ENCODE measurements around the gene ZCCHC24.
A peak's percentile ranks its signal among the peaks of the same experiment; 100 is the strongest.

ZCCHC24 gene

DNA sequence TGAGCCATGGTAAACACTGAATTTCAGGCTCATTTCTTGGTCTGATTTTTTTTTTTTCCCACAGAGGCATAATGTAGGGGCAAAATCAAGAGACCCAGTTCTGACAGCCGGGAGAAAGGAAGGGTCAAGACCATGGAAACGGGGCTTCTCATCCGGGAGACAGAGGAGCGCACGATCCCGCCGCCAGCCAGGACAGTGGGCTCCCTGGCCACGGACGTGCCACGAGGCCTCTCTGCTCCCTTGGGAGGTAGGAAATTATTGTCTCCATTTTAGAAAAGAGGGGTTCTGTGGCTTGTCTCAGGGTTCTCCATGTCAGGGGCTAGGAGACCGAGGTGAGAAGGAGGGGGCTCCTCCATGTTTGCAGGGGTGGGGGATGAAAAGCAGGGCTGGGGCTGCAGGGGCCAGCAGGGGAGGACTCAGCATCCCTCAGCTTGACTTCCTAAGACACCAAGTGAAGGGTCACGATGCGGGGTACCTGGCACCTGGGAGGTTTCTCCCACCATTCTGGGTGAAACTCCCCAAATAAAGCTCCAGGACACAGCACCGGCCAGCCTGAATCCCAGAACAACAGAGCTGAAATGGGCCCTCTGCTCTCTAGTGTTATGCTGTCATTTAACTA, 60.5 kb downstream of the ZCCHC24 start:
- no peak for DNase-seq (ENCODE audit: low spot score)

DNA sequence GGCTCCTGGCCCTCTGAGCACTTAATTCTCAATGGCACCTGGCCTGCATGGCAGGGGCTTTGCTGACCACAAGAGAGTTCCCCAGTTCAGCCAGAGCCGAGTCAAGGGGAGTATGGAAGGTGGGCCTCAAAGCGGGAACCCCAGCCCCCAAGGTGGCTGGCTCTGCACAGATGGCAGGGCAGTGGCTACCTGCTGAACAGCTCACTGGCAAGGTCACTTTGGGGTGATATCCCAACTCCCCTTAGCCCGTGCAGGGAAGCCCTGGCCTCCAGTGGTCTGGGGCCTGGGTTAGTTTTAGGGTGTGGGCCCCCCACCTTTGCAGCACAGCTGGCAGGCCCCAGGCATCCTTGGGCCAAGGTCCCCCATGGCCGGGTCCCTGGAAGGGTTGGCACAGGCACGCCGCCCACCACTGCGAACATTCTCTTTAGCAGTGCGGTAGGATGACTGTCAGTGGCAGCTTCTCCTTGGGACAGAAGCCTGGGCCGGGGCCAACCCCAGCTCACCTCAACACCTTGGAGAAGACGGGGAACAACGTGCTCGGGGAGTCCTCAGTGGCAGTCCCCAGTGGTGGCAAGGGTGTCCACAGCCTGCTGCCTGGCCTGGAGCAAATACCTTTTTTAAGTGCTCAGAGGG, 61.3 kb downstream of the ZCCHC24 start:
- no peak for DNase-seq (ENCODE audit: low spot score)

DNA sequence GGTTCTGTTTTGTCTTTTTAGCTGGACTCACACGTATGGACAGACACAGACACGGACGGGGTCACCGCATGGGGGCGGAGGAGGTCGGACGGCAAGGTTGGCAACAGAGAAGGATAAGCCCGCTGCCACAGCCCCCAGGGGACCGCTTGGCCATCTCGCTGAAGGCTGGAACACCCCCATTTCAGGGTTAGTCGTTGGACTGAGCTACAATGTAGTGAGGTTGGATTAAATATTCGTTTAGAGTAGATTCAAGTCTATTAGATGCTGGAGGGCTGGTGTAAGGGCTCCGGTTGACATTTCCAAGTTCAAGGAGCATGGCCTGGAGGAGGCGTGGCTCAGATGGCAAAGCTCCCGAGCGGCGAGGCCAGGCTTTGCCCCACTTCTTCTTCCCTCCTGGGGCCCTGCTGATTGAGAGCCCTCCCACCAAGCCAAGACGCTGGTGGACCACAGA, 62.9 kb downstream of the ZCCHC24 start:
- DNase-seq (ENCODE audit: low spot score) = no peak

DNA sequence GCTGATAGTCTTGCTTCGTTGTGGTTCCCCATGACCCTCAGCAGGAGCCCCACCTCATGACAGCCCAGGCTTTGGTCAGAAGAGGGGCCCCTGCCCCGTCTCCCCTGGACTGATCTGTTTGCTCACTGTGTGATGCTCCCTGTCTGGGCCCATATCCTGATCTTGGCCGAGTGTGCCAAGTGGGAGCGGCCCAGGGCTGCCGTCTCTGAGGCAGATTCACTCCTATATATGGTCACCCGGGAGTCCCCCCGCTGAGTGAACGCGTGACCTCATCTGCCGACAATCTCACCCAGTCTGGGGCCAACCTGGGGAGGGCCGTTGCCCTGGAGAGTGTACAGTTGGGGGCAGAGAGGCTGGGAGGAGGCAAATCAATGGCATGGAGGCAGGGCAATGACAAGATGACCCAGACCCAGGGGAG, 63.6 kb downstream of the ZCCHC24 start:
- no peak for DNase-seq (ENCODE audit: low spot score)

DNA sequence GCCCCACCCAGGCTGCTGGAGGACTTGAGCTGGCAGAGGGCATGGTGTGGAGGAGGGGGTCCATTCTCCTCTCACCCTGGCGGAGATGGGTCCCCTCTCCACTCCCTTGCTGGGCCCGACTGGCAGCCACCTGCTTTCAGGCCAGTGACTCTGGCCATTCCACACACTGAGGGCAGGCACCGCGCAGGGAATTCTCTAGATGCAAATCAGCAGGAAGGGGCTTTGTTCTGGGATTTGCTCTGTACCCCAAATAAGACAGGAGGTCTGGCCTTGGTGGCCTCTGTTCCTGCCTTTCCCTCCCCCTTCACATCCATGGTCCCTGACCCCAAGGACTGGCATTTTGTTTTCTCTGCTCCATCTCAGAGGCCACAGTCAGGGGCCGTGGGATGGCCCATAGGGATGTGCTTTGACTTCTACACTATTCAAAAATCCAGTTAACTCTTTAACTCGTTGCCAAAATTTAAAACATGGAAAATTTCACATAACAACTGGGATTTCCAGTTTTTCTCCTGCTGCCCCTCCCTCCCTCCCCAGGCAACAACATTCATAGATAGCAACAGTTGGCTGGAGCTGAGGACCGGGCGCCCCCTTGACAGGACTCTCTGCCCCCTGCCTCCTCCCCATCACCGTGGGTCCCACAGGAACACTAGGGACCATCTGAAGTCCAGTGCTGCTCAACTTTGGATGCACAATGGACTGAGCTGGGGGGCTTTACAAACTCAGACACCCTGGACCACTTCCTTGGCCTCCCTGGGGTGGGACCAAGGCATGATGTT, 64.3 kb downstream of the ZCCHC24 start:
- no peak for DNase-seq (ENCODE audit: low spot score)

DNA sequence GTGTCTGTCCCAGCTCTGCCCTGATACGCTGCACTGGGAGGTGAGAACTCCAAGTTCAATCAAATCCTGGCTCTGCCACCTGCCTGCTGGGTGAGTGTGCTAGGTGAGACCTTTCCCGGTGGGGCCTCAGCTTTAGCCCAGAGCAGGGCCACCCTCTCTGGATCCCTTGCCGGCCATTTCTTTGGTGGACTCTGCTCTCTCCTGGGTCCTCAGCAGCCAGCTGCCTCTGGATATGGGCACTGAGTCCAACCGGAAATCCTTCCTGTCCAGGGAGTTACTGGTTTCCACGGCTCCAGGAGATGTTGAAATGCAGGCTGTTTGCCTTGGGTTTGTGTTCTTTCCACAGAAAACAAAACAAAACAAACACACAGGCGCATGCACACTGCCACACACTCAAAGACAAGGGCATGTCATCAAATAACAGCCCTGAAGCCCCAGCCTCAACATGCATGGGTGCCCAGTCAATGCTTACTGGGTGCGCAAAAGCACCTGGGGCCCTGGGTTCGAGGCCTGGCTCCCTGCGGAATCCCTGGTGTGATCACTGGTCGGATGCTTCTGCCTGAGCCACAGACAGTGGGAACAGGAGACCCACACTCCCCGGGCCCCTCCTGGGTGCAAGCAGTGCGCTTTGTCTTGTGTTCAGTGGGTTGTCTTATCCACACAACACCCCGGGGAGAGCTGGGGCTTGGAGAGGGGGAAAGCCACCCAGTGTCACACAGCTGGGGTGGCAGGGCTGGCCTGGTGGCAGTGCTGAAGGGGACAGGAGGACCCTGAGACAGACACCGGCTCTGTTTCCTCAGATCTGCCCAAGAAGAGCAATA, 65.1 kb downstream of the ZCCHC24 start:
- no peak for DNase-seq (ENCODE audit: low spot score)

DNA sequence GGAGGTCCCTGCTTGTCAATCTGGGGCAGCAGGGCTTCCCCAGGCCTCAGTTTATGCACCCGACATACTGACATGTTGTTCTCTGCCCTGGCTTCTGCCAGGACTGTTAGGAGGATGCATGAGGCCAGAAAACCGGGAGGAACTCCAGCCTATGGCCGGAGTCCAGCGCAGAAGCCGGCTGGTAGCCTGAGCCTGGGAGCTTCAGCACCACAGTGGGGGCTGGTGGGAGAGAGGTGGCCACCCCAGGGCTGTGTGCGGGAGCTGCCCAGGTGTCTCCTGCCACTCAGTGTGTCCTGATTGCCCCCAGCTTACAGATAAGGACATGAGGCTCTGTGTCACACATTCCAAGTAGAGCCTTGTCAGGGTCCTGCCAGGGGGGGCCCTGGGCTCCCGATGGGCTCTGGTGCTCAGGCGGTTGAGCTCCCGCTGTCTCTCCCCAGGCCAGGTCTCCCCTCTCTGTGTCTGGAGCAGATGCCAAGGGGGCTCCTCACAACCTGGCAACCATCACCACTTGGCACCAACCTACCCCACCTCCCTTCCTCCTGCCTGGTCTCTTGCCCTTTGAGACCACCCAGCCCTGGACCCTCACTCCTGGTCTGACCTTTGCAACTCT, 65.8 kb downstream of the ZCCHC24 start:
- no peak for DNase-seq (ENCODE audit: low spot score)

DNA sequence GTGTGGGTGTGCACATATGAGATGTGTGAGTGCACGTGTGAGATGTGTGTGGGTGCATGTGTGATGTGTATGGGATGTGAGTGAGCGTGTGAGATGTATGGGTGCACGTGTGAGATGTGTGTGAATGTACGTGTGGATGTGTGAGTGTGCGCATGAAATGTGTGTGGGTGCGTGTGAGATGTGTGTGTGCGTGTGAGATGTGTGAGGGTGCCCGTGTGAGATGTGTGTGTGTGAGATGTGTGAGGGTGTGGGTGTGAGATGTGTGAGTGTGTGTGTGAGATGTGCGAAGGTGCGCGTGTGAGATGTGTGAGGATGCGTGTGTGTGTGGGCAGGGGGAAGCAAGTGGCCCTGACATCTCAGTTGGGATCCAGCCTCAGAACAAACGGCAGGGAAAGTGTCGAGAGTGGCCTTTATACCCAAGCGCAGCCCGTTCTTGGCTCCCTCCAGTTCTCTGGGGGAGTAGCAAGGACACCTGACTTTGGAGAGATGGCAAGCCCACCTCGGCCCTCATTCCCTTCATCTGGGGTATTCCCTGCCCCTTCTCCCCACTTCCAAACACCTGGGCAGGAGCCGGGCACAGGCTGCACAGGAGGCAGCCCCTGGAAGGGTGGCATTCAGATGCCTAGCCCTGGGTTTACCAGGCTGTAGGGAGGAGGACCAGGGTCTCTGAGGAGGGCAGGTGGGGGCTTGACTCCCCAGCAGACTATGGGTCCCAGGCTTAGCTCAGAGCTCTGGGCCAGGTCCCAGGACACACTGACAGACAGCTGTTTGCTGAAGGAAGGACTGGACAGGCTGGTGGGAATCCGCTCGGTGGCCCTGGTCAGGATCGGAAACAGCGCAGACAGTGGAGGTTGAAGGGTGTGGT, 66.5 kb downstream of the ZCCHC24 start:
- no peak for DNase-seq (ENCODE audit: low spot score)

DNA sequence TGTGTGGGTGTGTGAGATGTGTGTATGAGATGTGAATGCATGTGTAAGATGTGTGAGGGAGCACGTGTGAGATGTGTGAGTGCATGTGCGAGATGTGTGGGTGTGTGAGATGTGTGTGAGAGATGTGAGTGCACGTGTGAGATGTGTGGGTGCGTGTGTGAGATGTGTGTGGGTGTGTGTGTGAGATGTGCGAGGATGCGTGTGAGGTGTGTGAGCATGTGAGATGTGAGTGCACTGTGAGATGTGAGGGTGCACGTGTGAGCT, 67.1 kb downstream of the ZCCHC24 start:
- DNase-seq (ENCODE audit: low spot score) = no peak

DNA sequence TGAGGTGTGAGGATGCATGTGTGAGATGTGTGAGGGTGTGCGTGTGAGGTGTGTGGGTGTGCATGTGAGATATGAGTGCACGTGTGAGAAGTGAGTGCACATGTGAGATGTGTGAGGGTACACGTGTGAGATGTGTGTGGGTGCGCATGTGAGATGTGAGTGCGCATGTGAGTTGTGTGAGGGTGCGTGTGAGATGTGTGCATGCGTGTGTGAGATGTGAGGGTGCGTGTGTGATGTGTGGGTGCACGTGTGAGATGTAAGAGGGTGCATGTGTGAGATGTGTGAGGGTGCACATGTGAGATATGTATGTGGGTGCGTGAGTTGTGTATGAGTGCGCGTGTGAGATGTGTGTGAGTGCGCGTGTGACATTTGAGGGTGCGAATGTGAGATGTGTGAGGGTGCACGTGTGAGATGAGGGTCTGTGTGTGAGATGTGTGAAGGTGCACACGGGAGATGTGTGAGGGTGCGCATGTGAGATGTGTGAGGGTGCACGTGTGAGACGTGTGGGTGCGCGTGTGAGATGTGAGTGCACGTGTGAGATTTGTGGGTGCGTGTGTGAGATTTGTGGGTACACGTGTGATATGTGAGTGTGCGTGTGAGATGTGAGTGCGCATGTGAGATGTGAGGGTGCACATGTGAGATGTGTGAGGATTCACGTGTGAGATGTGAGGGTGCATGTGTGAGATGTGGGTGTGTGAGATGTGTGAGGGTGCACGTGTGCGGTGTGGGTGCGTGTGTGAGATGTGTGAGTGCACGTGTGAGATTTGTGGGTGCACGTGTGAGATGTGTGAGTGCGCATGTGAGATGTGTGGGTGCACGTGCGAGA, 67.7 kb downstream of the ZCCHC24 start:
- no peak for DNase-seq (ENCODE audit: low spot score)

DNA sequence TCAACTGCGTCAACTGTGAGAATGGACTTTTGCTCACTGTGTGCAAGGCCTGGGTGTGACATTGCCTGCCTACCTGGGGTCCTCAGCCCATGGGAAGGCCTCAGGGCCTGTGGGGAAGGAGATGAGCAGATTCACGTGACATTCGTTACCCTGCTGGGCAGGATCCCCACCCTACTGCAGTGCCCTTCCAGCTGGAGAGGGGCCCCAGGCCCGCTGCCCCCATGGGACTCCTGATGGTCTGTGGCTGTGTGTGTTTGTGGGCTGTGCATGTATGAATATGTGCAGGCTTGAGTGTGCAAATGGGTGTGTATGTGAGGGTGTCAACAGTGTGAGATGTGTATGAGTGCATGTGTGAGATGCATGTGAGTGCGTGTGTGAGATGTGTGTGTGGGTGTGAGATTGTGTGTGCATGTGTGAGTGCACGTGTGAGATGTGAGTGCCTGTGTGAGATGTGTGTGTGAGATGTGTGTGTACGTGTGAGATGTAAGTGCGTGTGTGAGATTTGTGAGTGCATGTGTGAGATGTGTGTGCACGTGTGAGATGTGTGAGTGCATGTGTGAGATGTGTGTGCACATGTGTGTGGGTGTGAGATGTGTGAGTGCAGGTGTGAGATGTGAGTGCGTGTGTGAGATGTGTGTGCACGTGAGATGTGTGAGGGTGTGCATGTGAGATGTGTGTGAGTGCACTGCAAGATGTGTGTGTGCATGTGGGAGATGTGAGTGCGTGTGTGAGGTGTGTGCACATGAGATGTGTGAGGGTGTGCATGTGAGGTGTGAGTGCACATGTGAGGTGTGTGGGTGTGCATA, 68.5 kb downstream of the ZCCHC24 start:
- DNase-seq (ENCODE audit: low spot score) = no peak

DNA sequence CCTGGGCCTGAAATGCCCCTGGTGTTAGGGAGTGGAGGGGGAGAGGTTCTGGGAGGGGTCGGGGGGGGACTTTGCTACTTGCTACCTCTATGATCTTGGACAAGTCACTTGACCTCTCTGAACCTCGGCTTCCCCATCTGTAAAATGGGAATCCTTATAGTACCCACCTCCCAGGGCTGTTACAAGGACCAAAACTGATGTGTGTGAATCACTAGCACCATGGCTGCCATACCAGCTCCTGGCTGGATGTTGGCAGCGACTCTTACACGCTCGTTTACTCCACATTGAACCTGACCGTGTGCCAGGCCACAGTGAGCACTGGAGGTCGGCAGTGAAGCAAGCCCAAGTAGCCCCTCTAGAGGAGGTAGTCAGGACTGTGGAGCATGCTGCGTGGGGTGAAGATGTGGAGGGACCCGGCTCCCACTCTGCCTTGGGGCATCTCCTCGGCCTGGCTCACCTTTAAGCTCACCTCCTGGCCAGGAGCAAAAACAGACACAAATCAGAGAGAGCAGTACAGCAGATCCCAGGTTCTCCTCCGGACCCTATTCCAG, 69.3 kb downstream of the ZCCHC24 start:
- no peak for DNase-seq (ENCODE audit: low spot score)

DNA sequence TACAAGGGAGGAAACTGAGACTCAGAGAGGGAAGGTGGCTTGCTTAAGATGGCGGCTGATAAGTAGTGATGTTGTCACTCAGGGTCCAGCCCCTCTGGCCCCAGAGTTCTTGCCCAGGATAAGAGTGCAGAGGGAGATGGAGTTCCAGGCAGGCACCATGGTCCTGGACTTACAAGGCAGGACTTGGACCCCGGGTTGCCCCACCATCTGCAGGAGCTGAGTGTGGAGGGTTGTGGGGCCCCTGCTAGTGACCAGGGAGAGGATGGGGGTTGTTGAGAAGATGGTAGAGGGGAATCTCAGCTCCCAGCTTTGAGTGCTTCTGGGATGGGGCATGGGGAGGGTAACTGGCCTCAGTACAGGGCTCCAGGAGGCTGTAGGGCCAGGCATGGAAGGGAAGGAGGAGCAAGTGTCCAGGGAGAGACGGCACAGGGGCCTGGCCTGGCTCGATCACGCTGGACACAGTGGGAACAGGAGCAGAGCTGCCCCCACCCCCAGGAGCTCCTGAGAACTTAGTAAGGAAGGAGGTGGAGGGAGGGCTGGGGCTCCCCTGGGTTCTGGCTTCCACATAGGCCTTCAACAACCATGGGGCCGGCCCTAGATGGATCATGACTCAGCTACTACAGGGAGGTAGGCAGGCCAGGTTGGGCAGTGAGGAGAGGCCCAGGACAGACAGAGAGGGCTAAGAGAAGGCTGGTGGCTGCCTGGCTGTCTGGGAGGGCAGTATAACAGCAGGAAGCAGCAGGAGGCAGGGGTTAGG, 69.9 kb downstream of the ZCCHC24 start:
- no peak for DNase-seq (ENCODE audit: low spot score)

DNA sequence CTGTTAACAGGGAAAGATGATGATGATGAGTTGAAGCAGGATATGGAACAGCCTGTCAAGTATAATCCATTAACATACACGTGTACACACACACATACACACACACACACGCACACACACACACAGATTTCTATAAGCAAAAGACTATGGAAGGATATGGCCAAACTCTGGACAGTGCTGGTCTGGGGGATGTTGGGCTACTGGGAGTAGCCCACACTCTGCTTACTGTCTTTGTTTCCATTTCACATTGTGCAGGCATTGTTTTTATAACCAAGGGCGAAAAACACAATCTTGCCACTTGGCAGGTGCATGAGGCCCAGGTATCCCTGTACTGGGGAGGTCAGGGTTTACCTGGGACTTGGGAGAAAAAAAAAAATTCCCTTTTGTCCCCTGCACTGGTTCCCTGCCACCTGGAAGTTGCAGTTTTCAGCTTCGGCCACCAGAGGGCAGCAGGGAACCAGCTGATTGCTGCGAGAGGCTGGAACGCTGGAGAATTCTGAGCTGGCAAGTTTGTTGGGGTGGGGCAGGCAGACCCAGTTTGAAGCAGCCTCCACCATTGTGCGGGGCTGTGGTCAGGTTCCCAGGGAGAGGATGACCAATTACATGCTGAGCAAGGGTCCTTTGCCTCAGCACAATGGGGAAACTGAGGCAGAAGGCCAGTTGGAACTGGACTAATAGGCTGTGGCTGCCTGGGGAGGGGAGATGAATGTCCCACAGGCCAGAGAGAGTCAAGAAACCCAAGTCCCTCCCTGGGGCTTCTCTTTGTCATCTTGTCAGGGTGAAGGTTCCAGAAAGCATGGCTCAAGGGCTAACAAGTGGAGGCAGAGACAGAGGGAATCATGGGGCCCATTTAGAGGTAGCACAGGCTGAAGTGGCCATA, 70.9 kb downstream of the ZCCHC24 start:
- DNase-seq (ENCODE audit: low spot score) = peak; percentile 76

DNA sequence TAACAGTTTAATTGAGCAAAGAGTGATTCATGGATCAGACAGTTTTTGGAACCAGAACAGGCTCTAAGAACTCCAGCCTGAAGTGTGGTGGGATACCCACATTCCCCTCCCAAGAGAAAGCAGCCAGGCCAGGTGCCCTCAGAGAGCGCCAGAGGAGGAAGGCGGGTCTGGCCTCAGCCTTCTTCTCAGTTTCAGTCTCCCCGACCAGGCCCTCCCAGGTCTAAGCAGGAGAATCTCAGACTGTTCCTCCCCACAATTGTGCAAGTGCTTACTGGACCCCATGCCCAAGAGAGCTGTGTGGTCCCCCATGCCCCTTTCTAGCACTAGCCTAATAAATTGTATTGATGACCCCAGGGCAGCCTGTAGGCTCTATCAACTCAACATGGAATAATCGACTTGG, 72.6 kb downstream of the ZCCHC24 start:
- no peak for DNase-seq (ENCODE audit: low spot score)

DNA sequence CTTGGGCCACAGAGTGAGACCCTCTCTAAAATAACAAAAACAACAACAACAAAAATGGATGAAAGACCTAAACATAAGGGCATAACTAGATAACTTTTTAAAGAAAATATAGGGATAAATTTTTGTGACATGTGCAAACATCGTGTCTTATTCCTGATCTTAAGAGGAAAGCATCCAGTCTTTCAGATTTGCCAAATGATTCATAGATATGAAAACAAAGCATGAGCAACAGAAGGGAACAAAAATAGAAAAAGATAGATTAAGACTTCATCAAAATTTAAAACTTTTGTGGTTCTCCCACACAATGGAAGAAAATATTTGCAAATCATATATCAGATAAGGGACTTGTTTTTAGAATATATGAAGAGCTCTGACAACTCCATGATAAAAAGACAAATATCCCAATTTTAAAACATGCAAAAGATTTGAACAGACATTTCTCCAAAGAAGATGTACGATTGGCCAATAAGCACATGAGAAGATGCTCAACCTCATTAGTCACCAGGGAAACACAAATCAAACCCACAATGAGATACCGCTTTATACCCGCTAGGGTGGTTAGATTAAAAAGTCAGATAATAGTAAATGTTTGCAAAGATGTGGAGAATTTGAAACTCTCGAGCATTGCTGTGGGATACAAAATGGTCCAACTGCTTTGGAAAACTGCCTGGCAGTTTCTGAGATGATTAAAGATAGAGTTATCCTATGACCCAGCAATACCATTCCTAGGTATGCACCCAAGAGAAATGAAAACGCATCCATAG, 77.8 kb downstream of the ZCCHC24 start:
- DNase-seq (ENCODE audit: low spot score) = peak; percentile 14

All from CD4-positive, alpha-beta T cell treated with Interleukin-2 at 100 ng/mL for 4 hours (primary cell).